Naive thymus-derived CD8-positive, alpha-beta T cell (primary cell): ENCODE results near the gene SPOUT1. TPM values are rescaled to one million over a fixed set of nuclear protein-coding genes. Genes with fewer than 3 reads are reported as not detected.
"Not testable (repeated sequence)": the region's sequence is repeated elsewhere in the genome, so short reads cannot be mapped to it uniquely, and the experiment has no call there.

Experiments used
- ATAC-seq, 2 donors: fragments of 150-1000 bp; cut with Tn5 transposase in 1 of 2; sonication (Bioruptor Pico), chemical (Tn5 transposase) in 1 of 2; 1 replicate in 1 of 2; 2 replicates in 1 of 2; pipeline ENCODE4 v1.10.0; 2021; ENCODE audit warnings: mild to moderate bottlenecking in 2 of 2, moderate library complexity in 2 of 2
- POLR2A ChIA-PET: fragments of 350-600 bp; sonication (Branson Sonifier 250); formaldehyde crosslinking; loops from one replicate; lab custom pipeline; 2021; ENCODE audit warnings: antibody characterized with exemption; lab: Charles Lee
- DNase-seq, 10 donors: peaks; one replicate each; pipeline versions ENCODE4 v3.0.0 to v3.0.0-alpha.2; 2020 to 2022
- H3K27ac Mint-ChIP-seq, 10 donors: one replicate each; pipeline ENCODE4 v1.8.0; 2020 to 2022; ENCODE audit warnings: mild to moderate bottlenecking in 10 of 10, mixed read lengths in 10 of 10, moderate library complexity in 4 of 10, inconsistent platforms in 1 of 10
- H3K27me3 Mint-ChIP-seq, 5 donors: one replicate each; pipeline ENCODE4 v1.8.0; 2021 to 2022; ENCODE audit warnings: mixed read lengths in 5 of 5
- H3K36me3 Mint-ChIP-seq, 3 donors: one replicate each; pipeline ENCODE4 v1.8.0; 2020 to 2022; ENCODE audit warnings: mixed read lengths in 3 of 3, mild to moderate bottlenecking in 2 of 3, inconsistent platforms in 1 of 3
- H3K4me1 Mint-ChIP-seq, 4 donors: one replicate each; pipeline ENCODE4 v1.8.0; 2021 to 2022; ENCODE audit warnings: mixed read lengths in 4 of 4
- H3K4me3 Mint-ChIP-seq, 10 donors: one replicate each; pipeline ENCODE4 v1.8.0; 2020 to 2022; ENCODE audit warnings: mild to moderate bottlenecking in 10 of 10, mixed read lengths in 10 of 10, moderate library complexity in 6 of 10, inconsistent platforms in 1 of 10
- H3K9me3 Mint-ChIP-seq, 9 donors: one replicate each; pipeline ENCODE4 v1.8.0; 2020 to 2022; ENCODE audit warnings: mixed read lengths in 9 of 9, mild to moderate bottlenecking in 3 of 9, inconsistent platforms in 1 of 9, moderate library complexity in 1 of 9
- polyA plus RNA-seq, 3 donors: library from polyadenylated mRNA; unstranded; fragments of 300-500 nt; fragmentation: Illumina TruSeq; gene quantifications; one replicate each; pipeline ENCODE4 v1.2.3, GENCODE V29; 2021
- total RNA-seq, 8 experiments: library from RNA in 2 of 8; stranded (reverse) in 2 of 8; gene quantifications; one replicate each; pipeline ENCODE4 v1.2.3 and lab custom pipeline; 2021 to 2026

Gene SPOUT1
- total and polyA plus RNA-seq, 5 experiments from 2014 or later = 46.7 to 67.1 (median 55.6) TPM

GRCh38 chr9:128851779-128852600, 22.4 kb upstream of the SPOUT1 start:
- H3K4me1 Mint-ChIP-seq, ATAC-seq, H3K27ac Mint-ChIP-seq, H3K4me3 Mint-ChIP-seq, H3K27me3 Mint-ChIP-seq, POLR2A ChIA-PET: not testable (repeated sequence)
- Mint-ChIP-seq H3K9me3 (peaks cover 6 to 17% (median 13%) of the 10 kb centered on the region in 9 donors), H3K36me3 (peaks cover 12 to 16% (median 12%) of the 10 kb centered on the region in 3 donors)
- DNase-seq = peak in 2 of 10 donors; percentile 9 to 14

GRCh38 chr9:128851024-128851423, 21.4 kb upstream of the SPOUT1 start:
- POLR2A ChIA-PET, ATAC-seq, H3K27ac Mint-ChIP-seq, H3K4me3 Mint-ChIP-seq, DNase-seq, H3K4me1 Mint-ChIP-seq, H3K27me3 Mint-ChIP-seq: not testable (repeated sequence)
- Mint-ChIP-seq H3K36me3 (peaks cover 12 to 16% (median 12%) of the 10 kb centered on the region in 3 donors), H3K9me3 (peaks cover 6 to 17% (median 13%) of the 10 kb centered on the region in 9 donors)

- DNase-seq = no peak
- no peak overlapping the region for H3K4me3 Mint-ChIP-seq
- no peaks in the 10 kb centered on the region for H3K27me3 Mint-ChIP-seq
- no peaks in the 10 kb centered on the region for H3K4me1 Mint-ChIP-seq
- H3K36me3 Mint-ChIP-seq = peaks cover 12 to 16% (median 16%) of the 10 kb centered on the region in 3 donors
- ATAC-seq = no peak
- POLR2A ChIA-PET = no interaction called here
- peak overlapping the region in 1 of 10 donors; percentile 21 for H3K27ac Mint-ChIP-seq
- H3K9me3 Mint-ChIP-seq = peaks cover 6 to 17% (median 13%) of the 10 kb centered on the region in 9 donors
These were observed 18.2 kb upstream of the SPOUT1 start for GRCh38 chr9:128847803-128848202.

GRCh38 chr9:128846680-128847030, 17.1 kb upstream of the SPOUT1 start:
- no peak overlapping the region for H3K27ac Mint-ChIP-seq
- POLR2A ChIA-PET = no interaction called here
- no peaks in the 10 kb centered on the region for H3K4me1 Mint-ChIP-seq
- no peaks in the 10 kb centered on the region for H3K27me3 Mint-ChIP-seq
- no peak overlapping the region for H3K4me3 Mint-ChIP-seq
- peaks cover 6 to 17% (median 13%) of the 10 kb centered on the region in 9 donors for H3K9me3 Mint-ChIP-seq
- peaks cover 12 to 21% (median 19%) of the 10 kb centered on the region in 3 donors for H3K36me3 Mint-ChIP-seq
- DNase-seq (no peak), ATAC-seq (no peak)

- Mint-ChIP-seq H3K36me3 (peaks cover 0 to 17% (median 10%) of the 10 kb centered on the region in 3 donors), H3K27ac (peak overlapping the region in 1 of 10 donors; percentile 41), H3K4me3 (no peak overlapping the region), H3K9me3 (peaks cover 0 to 5% (median under 1%) of the 10 kb centered on the region in 9 donors), H3K4me1 (no peaks in the 10 kb centered on the region), H3K27me3 (no peaks in the 10 kb centered on the region)
- no peak for ATAC-seq
- no peak for DNase-seq
- POLR2A ChIA-PET = interaction anchor here (0.6 kb wide), 1 partner anchor 337 kb away, joined by 3 read pairs; no protein-coding TSS in a partner anchor
These were observed 15.8 kb upstream of the SPOUT1 start for GRCh38 chr9:128845186-128845931.

GRCh38 chr9:128843171-128843570, 13.6 kb upstream of the SPOUT1 start:
- ATAC-seq, H3K27me3 Mint-ChIP-seq, H3K4me1 Mint-ChIP-seq, H3K9me3 Mint-ChIP-seq, DNase-seq, H3K27ac Mint-ChIP-seq, H3K4me3 Mint-ChIP-seq, POLR2A ChIA-PET: not testable (repeated sequence)
- peaks cover 0 to 24% (median 6%) of the 10 kb centered on the region in 3 donors for H3K36me3 Mint-ChIP-seq

- POLR2A ChIA-PET = no interaction called here
- DNase-seq = no peak
- Mint-ChIP-seq H3K27ac (no peak overlapping the region), H3K9me3 (no peaks in the 10 kb centered on the region), H3K4me1 (no peaks in the 10 kb centered on the region), H3K27me3 (no peaks in the 10 kb centered on the region), H3K36me3 (peaks cover 0 to 29% (median 6%) of the 10 kb centered on the region in 3 donors), H3K4me3 (no peak overlapping the region)
- no peak for ATAC-seq
These were observed 12.3 kb upstream of the SPOUT1 start for GRCh38 chr9:128841694-128842492.

GRCh38 chr9:128840524-128840923, 10.9 kb upstream of the SPOUT1 start:
- POLR2A ChIA-PET = no interaction called here
- ATAC-seq (no peak), DNase-seq (no peak)
- Mint-ChIP-seq H3K4me1 (no peaks in the 10 kb centered on the region), H3K9me3 (no peaks in the 10 kb centered on the region), H3K36me3 (peaks cover 0 to 29% (median 6%) of the 10 kb centered on the region in 3 donors), H3K27ac (no peak overlapping the region), H3K27me3 (no peaks in the 10 kb centered on the region), H3K4me3 (no peak overlapping the region)

- peak overlapping the region in 1 of 10 donors; percentile 51 for H3K27ac Mint-ChIP-seq
- no peaks in the 10 kb centered on the region for H3K4me1 Mint-ChIP-seq
- no peak overlapping the region for H3K4me3 Mint-ChIP-seq
- DNase-seq = no peak
- no peaks in the 10 kb centered on the region for H3K9me3 Mint-ChIP-seq
- no peaks in the 10 kb centered on the region for H3K27me3 Mint-ChIP-seq
- peaks cover 0 to 35% (median 8%) of the 10 kb centered on the region in 3 donors for H3K36me3 Mint-ChIP-seq
- POLR2A ChIA-PET = no interaction called here
- ATAC-seq = no peak
These were observed 8.7 kb upstream of the SPOUT1 start for GRCh38 chr9:128838338-128838737.

GRCh38 chr9:128836509-128837145, 7.0 kb upstream of the SPOUT1 start:
- Mint-ChIP-seq H3K4me3 (no peak overlapping the region), H3K36me3 (peaks cover 0 to 27% (median 5%) of the 10 kb centered on the region in 3 donors), H3K27ac (no peak overlapping the region), H3K27me3 (no peaks in the 10 kb centered on the region), H3K9me3 (no peaks in the 10 kb centered on the region), H3K4me1 (no peaks in the 10 kb centered on the region)
- ATAC-seq (no peak), DNase-seq (no peak)
- POLR2A ChIA-PET = interaction anchor here (0.6 kb wide), 1 partner anchor 112 kb away, joined by 7 read pairs; no protein-coding TSS in a partner anchor

- Mint-ChIP-seq H3K9me3 (no peaks in the 10 kb centered on the region), H3K4me1 (peaks cover 0 to 3% (median 0%) of the 10 kb centered on the region in 4 donors), H3K27ac (no peak overlapping the region), H3K27me3 (no peaks in the 10 kb centered on the region), H3K36me3 (peaks cover 0 to 20% (median 3%) of the 10 kb centered on the region in 3 donors), H3K4me3 (no peak overlapping the region)
- ATAC-seq = no peak
- no peak for DNase-seq
- POLR2A ChIA-PET = interaction anchor here (0.7 to 1.2 kb wide), 2 partner anchors 12 to 17 kb away, joined by 3 read pairs; partner anchors contain the start of gene ENDOG
These were observed 5.9 kb upstream of the SPOUT1 start for GRCh38 chr9:128835246-128836210.
